HL-60 (cell line): ENCODE data around the gene LAG3.

Source experiments
- DNase-seq, 2 experiments: peaks; one replicate each; pipeline ENCODE4 v3.0.0-alpha.2; 2010 to 2020; ENCODE audit warnings: low read depth in 1 of 2, low spot score in 1 of 2
- H3K27ac ChIP-seq: fragments of 250-450 bp; sonication (Bioruptor Pico); replicated peaks from 2 replicates; pipeline ENCODE4 v1.5.1; 2020; ENCODE audit warnings: mild to moderate bottlenecking, moderate library complexity
- H3K27me3 ChIP-seq: fragments of 250-450 bp; sonication (Bioruptor Pico); 2 replicates; pipeline ENCODE4 v1.5.1; 2021; ENCODE audit warnings: mild to moderate bottlenecking, moderate library complexity; ENCODE audit not compliant: insufficient read depth, poor library complexity, severe bottlenecking
- H3K4me3 ChIP-seq: replicated peaks from 2 replicates; pipeline ENCODE4 v1.5.1; 2011; ENCODE audit warnings: mild to moderate bottlenecking, control low read depth, low read length; ENCODE audit not compliant: insufficient read depth
- GABPA ChIP-seq: IDR thresholded peaks from 2 replicates; pipeline ENCODE4 v1.6.1; 2012; ENCODE audit warnings: low read depth
- POLR2AphosphoS5 ChIP-seq: IDR thresholded peaks from 2 replicates; pipeline ENCODE4 v1.6.1; 2012; ENCODE audit warnings: low read depth
- SPI1 ChIP-seq: IDR thresholded peaks from 2 replicates; pipeline ENCODE4 v1.6.1; 2012; ENCODE audit warnings: low read depth, mild to moderate bottlenecking, borderline replicate concordance
- TF ChIP-seq, protein P1 (sequence below): IDR thresholded peaks from one replicate; pipeline ENCODE4 v1.5.1; 2011; ENCODE audit warnings: low read length, control low read depth, inconsistent platforms; ENCODE audit not compliant: insufficient read depth
- TF ChIP-seq, protein P2 (sequence below): IDR thresholded peaks from 2 replicates; pipeline ENCODE4 v1.6.1; 2012; ENCODE audit warnings: low read depth; ENCODE audit not compliant: insufficient replicate concordance

Gene LAG3

GRCh38 chr12:6807170-6807569, 34.9 kb downstream of the LAG3 start:
- Histone ChIP-seq H3K27me3 (no peaks in the 10 kb centered on the region), H3K27ac (no peak overlapping the region), H3K4me3 (no peak overlapping the region)
- DNase-seq = no peak
- no peak for TF ChIP-seq GABPA
- TF ChIP-seq, protein P1, sequence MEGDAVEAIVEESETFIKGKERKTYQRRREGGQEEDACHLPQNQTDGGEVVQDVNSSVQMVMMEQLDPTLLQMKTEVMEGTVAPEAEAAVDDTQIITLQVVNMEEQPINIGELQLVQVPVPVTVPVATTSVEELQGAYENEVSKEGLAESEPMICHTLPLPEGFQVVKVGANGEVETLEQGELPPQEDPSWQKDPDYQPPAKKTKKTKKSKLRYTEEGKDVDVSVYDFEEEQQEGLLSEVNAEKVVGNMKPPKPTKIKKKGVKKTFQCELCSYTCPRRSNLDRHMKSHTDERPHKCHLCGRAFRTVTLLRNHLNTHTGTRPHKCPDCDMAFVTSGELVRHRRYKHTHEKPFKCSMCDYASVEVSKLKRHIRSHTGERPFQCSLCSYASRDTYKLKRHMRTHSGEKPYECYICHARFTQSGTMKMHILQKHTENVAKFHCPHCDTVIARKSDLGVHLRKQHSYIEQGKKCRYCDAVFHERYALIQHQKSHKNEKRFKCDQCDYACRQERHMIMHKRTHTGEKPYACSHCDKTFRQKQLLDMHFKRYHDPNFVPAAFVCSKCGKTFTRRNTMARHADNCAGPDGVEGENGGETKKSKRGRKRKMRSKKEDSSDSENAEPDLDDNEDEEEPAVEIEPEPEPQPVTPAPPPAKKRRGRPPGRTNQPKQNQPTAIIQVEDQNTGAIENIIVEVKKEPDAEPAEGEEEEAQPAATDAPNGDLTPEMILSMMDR = no peak
- TF ChIP-seq, protein P2, sequence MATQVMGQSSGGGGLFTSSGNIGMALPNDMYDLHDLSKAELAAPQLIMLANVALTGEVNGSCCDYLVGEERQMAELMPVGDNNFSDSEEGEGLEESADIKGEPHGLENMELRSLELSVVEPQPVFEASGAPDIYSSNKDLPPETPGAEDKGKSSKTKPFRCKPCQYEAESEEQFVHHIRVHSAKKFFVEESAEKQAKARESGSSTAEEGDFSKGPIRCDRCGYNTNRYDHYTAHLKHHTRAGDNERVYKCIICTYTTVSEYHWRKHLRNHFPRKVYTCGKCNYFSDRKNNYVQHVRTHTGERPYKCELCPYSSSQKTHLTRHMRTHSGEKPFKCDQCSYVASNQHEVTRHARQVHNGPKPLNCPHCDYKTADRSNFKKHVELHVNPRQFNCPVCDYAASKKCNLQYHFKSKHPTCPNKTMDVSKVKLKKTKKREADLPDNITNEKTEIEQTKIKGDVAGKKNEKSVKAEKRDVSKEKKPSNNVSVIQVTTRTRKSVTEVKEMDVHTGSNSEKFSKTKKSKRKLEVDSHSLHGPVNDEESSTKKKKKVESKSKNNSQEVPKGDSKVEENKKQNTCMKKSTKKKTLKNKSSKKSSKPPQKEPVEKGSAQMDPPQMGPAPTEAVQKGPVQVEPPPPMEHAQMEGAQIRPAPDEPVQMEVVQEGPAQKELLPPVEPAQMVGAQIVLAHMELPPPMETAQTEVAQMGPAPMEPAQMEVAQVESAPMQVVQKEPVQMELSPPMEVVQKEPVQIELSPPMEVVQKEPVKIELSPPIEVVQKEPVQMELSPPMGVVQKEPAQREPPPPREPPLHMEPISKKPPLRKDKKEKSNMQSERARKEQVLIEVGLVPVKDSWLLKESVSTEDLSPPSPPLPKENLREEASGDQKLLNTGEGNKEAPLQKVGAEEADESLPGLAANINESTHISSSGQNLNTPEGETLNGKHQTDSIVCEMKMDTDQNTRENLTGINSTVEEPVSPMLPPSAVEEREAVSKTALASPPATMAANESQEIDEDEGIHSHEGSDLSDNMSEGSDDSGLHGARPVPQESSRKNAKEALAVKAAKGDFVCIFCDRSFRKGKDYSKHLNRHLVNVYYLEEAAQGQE = no peak
- no peak for TF ChIP-seq SPI1
- no peak for TF ChIP-seq POLR2AphosphoS5

- DNase-seq = no peak
- Histone ChIP-seq H3K27ac (no peak overlapping the region), H3K27me3 (no peaks in the 10 kb centered on the region), H3K4me3 (no peak overlapping the region)
- TF ChIP-seq, protein P1 = no peak
- no peak for TF ChIP-seq SPI1
- TF ChIP-seq, protein P2 = no peak
Observed at GRCh38 chr12:6809056-6809455, 36.7 kb downstream of the LAG3 start.

DNA sequence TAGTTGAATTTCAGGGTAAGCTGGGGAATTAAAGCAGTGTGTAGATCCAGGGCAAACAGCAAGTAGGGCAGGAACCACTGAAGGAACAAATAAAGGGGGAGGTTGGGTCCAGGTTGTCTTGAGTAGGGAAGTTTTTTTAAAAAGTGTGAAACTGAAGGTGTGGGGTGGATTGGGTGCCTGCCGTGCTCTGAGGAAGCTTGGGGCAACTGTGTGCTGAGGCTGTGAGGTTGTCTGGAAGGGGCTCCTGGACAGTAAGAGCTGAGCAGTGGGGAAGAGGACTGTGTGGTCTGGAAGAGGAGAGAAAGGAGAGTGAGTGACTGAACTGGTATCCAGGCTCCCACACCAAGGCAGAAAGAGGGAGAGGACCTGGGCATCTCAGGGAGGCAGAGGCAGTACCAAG, 38.4 kb downstream of the LAG3 start:
- Histone ChIP-seq H3K27me3 (no peaks in the 10 kb centered on the region), H3K27ac (no peak overlapping the region), H3K4me3 (no peak overlapping the region)
- TF ChIP-seq SPI1 (no peak), GABPA (no peak), POLR2AphosphoS5 (no peak)
- TF ChIP-seq, protein P1 = no peak
- TF ChIP-seq, protein P2 = no peak
- DNase-seq = no peak
